Sigmoid colon (tissue), 4 donors: Measurements from ENCODE around the gene SOX10.

Experiments used
- CTCF ChIP-seq, 4 experiments: fragments of 450-650 bp in 3 of 4; fragments of 200-600 bp in 1 of 4; IDR thresholded peaks; one replicate each; pipeline ENCODE4 v1.5.1; 2016 to 2019; ENCODE audit warnings: antibody characterized with exemption in 4 of 4, mild to moderate bottlenecking in 3 of 4, moderate library complexity in 2 of 4
- EP300 ChIP-seq, 4 donors: sonication (generic); formaldehyde crosslinking; IDR thresholded peaks; one replicate each; pipeline ENCODE4 v1.6.1; 2017; ENCODE audit warnings: antibody characterized with exemption in 4 of 4
- POLR2A ChIP-seq, 2 donors: fragments of 450-650 bp; IDR thresholded peaks; one replicate each; pipeline ENCODE4 v1.6.1; 2016; ENCODE audit warnings: antibody characterized with exemption in 2 of 2, mild to moderate bottlenecking in 2 of 2, moderate library complexity in 2 of 2
- POLR2AphosphoS5 ChIP-seq, 4 donors: sonication (generic); formaldehyde crosslinking; IDR thresholded peaks; one replicate each; pipeline ENCODE4 v1.6.1; 2017; ENCODE audit warnings: antibody characterized with exemption in 4 of 4

- TF ChIP-seq CTCF (IDR thresholded peaks at IDR 0.05) (no peak), POLR2AphosphoS5 (IDR thresholded peaks at IDR 0.05) (no peak), POLR2A (IDR thresholded peaks at IDR 0.05) (no peak), EP300 (IDR thresholded peaks at IDR 0.05) (no peak)
Measured at GRCh38 chr22:37985751-37986281, 1.5 kb upstream of the SOX10 start.
